ENCODE measurements around the gene DOCK4.

Gene DOCK4

DNA sequence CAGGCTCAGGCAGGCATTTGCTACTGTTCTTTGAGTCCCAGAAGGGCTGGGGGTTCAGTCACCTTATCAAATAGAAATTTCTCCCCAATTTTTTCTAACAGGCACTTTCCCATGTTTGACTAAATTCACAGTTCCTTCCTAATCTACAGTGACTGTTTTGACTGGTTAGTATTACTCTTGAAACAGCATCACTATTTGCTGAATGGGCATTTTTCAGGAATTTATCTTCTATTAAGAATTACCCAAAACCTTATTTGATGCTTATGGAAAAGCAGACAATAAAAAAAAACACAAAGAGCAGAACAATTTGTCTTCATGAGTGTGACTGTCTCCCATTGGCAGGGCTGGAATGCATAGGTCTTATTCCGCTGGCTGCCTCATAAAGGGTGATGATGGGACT lies 269.0 kb downstream of the DOCK4 start:
- H3K9me2 ChIP-seq (replicated peaks; ENCODE audit: insufficient read depth, low read length), result no peaks in the 10 kb centered on the region
- H3K9me3 ChIP-seq (ENCODE audit: insufficient read depth, low read length), result no peaks in the 10 kb centered on the region
- no peak overlapping the region for H3K4me3 ChIP-seq (ENCODE audit: insufficient read depth, low read length, poor library complexity, severe bottlenecking)
- no peaks in the 10 kb centered on the region for H3K36me3 ChIP-seq (ENCODE audit: low read length)
- H3K9ac ChIP-seq (ENCODE audit: low read length), result no peak overlapping the region
- no peak overlapping the region for H2AFZ ChIP-seq (ENCODE audit: low read depth, low read length, severe bottlenecking)
- H3K4me2 ChIP-seq (ENCODE audit: low read depth, low read length, poor library complexity, severe bottlenecking), result no peak overlapping the region
- no peaks in the 10 kb centered on the region for H4K20me1 ChIP-seq (ENCODE audit: low read depth, low read length)
- H3K27me3 ChIP-seq (ENCODE audit: low read length), result no peaks in the 10 kb centered on the region
- no peak overlapping the region for H3K27ac ChIP-seq (ENCODE audit: low read depth, low read length)
- H3K79me2 ChIP-seq (ENCODE audit: insufficient read depth, low read length), result no peaks in the 10 kb centered on the region
- H3F3A ChIP-seq (ENCODE audit: insufficient read depth), result no peaks in the 10 kb centered on the region
- TF ChIP-seq, protein P1, sequence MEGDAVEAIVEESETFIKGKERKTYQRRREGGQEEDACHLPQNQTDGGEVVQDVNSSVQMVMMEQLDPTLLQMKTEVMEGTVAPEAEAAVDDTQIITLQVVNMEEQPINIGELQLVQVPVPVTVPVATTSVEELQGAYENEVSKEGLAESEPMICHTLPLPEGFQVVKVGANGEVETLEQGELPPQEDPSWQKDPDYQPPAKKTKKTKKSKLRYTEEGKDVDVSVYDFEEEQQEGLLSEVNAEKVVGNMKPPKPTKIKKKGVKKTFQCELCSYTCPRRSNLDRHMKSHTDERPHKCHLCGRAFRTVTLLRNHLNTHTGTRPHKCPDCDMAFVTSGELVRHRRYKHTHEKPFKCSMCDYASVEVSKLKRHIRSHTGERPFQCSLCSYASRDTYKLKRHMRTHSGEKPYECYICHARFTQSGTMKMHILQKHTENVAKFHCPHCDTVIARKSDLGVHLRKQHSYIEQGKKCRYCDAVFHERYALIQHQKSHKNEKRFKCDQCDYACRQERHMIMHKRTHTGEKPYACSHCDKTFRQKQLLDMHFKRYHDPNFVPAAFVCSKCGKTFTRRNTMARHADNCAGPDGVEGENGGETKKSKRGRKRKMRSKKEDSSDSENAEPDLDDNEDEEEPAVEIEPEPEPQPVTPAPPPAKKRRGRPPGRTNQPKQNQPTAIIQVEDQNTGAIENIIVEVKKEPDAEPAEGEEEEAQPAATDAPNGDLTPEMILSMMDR (IDR thresholded peaks at IDR 0.05; ENCODE audit: insufficient read depth, low read length, poor library complexity, severe bottlenecking), result no peak
- no peak for TF ChIP-seq EZH2phosphoT487 (conservative IDR thresholded peaks at IDR 0.05; ENCODE audit: low read length)

DNA sequence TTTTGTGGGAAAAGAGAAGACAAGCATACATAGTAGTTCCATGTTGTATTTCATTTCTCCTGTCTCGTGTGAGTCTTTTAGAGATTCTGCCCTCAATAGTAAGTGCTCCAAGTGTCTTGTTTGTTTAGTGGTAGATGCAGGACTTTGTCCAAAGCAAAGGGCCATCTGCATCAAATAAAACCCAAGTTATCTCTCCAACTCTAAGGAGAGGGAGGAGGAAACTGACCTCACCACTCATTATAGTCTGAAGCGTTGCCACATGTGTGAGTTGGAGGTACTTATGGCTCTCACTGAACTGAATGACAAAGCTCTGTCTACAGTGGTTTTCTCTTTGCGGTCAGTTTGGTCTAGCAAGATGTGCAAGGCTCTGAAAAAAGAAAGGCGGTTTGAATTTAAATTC lies 272.6 kb downstream of the DOCK4 start:
- no peaks in the 10 kb centered on the region for H3K9me2 ChIP-seq (replicated peaks; ENCODE audit: insufficient read depth, low read length)
- no peak overlapping the region for H3K4me2 ChIP-seq (ENCODE audit: low read depth, low read length, poor library complexity, severe bottlenecking)
- H3K36me3 ChIP-seq (ENCODE audit: low read length), result no peaks in the 10 kb centered on the region
- TF ChIP-seq, protein P1 (IDR thresholded peaks at IDR 0.05; ENCODE audit: insufficient read depth, low read length, poor library complexity, severe bottlenecking), result no peak
- no peak for TF ChIP-seq EZH2phosphoT487 (conservative IDR thresholded peaks at IDR 0.05; ENCODE audit: low read length)
- H3K4me3 ChIP-seq (ENCODE audit: insufficient read depth, low read length, poor library complexity, severe bottlenecking), result no peak overlapping the region
- H3K27ac ChIP-seq (ENCODE audit: low read depth, low read length), result no peak overlapping the region
- no peak overlapping the region for H2AFZ ChIP-seq (ENCODE audit: low read depth, low read length, severe bottlenecking)
- no peaks in the 10 kb centered on the region for H4K20me1 ChIP-seq (ENCODE audit: low read depth, low read length)
- no peaks in the 10 kb centered on the region for H3K79me2 ChIP-seq (ENCODE audit: insufficient read depth, low read length)
- H3K9ac ChIP-seq (ENCODE audit: low read length), result no peak overlapping the region
- H3K27me3 ChIP-seq (ENCODE audit: low read length), result no peaks in the 10 kb centered on the region
- H3F3A ChIP-seq (ENCODE audit: insufficient read depth), result no peaks in the 10 kb centered on the region
- no peaks in the 10 kb centered on the region for H3K9me3 ChIP-seq (ENCODE audit: insufficient read depth, low read length)

DNA sequence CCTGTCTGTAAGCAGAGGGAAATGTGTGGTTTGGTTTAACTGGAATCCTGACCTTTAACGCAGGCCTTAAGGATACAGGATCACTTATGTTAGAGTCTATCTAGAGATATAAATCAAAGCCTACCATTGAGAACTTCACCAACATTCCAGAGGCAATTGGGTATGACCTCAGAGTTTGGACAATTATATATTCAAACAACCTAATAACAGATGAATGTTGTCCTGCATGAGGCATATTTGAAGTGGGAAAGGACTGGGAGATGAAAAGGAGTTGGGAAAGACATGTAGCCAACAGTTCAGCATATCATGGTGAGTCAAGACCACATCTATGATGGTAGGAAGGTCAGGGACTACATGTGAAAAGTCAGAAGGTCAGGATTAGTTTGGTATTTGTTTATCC lies 274.2 kb downstream of the DOCK4 start:
- Histone ChIP-seq H2AFZ (ENCODE audit: low read depth, low read length, severe bottlenecking) (no peak overlapping the region), H3K4me3 (ENCODE audit: insufficient read depth, low read length, poor library complexity, severe bottlenecking) (no peak overlapping the region)

DNA sequence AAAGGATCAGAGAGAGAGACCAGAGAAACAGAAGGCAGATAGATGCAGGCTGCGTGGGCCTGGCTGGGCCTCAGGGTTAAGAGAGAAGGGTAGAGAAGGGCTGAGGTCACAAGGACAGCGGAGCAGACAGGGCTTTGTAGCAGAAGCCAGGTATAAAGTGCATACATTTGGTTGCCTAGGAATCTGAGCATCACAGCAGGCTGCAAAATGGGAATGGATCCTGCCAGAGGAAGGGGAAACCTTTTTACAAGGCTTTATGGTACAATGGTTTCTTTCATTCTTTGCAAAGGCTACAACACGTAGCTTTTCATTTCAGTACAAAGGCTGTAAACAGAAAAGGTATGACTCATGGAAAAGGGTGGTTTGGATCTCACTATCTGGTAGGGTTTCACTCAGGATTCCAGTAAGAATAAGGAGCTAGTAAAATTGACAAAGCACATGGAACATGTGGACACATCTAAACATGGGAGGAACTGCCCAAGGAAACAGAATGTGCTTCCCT lies 275.1 kb downstream of the DOCK4 start:
- no peaks in the 10 kb centered on the region for H3K36me3 ChIP-seq (ENCODE audit: low read length)
- H4K20me1 ChIP-seq (ENCODE audit: low read depth, low read length), result no peaks in the 10 kb centered on the region
- no peak overlapping the region for H3K9ac ChIP-seq (ENCODE audit: low read length)
- no peaks in the 10 kb centered on the region for H3K9me2 ChIP-seq (replicated peaks; ENCODE audit: insufficient read depth, low read length)
- H3K4me3 ChIP-seq (ENCODE audit: insufficient read depth, low read length, poor library complexity, severe bottlenecking), result no peak overlapping the region
- H2AFZ ChIP-seq (ENCODE audit: low read depth, low read length, severe bottlenecking), result no peak overlapping the region
- no peak overlapping the region for H3K27ac ChIP-seq (ENCODE audit: low read depth, low read length)
- H3K9me3 ChIP-seq (ENCODE audit: insufficient read depth, low read length), result no peaks in the 10 kb centered on the region
- no peaks in the 10 kb centered on the region for H3F3A ChIP-seq (ENCODE audit: insufficient read depth)
- no peaks in the 10 kb centered on the region for H3K79me2 ChIP-seq (ENCODE audit: insufficient read depth, low read length)
- no peak for TF ChIP-seq EZH2phosphoT487 (conservative IDR thresholded peaks at IDR 0.05; ENCODE audit: low read length)
- TF ChIP-seq, protein P1 (IDR thresholded peaks at IDR 0.05; ENCODE audit: insufficient read depth, low read length, poor library complexity, severe bottlenecking), result no peak
- H3K4me2 ChIP-seq (ENCODE audit: low read depth, low read length, poor library complexity, severe bottlenecking), result no peak overlapping the region
- no peaks in the 10 kb centered on the region for H3K27me3 ChIP-seq (ENCODE audit: low read length)

More for the DNA sequence above, 274.2 kb downstream of the DOCK4 start:
- H4K20me1 ChIP-seq (ENCODE audit: low read depth, low read length), result no peaks in the 10 kb centered on the region
- H3K27ac ChIP-seq (ENCODE audit: low read depth, low read length), result no peak overlapping the region
- H3F3A ChIP-seq (ENCODE audit: insufficient read depth), result no peaks in the 10 kb centered on the region
- no peak for TF ChIP-seq EZH2phosphoT487 (conservative IDR thresholded peaks at IDR 0.05; ENCODE audit: low read length)
- no peaks in the 10 kb centered on the region for H3K9me2 ChIP-seq (replicated peaks; ENCODE audit: insufficient read depth, low read length)
- no peak overlapping the region for H3K9ac ChIP-seq (ENCODE audit: low read length)
- H3K36me3 ChIP-seq (ENCODE audit: low read length), result no peaks in the 10 kb centered on the region
- no peaks in the 10 kb centered on the region for H3K27me3 ChIP-seq (ENCODE audit: low read length)
- H3K4me2 ChIP-seq (ENCODE audit: low read depth, low read length, poor library complexity, severe bottlenecking), result no peak overlapping the region
- H3K79me2 ChIP-seq (ENCODE audit: insufficient read depth, low read length), result no peaks in the 10 kb centered on the region
- no peaks in the 10 kb centered on the region for H3K9me3 ChIP-seq (ENCODE audit: insufficient read depth, low read length)
